NCI-H2081 (cell line): ENCODE data around the gene TPST1.
"Not testable (repeated sequence)": the region's sequence is repeated elsewhere in the genome, so short reads cannot be mapped to it uniquely, and the experiment has no call there.

Experiments used
- DNase-seq, 2 experiments: peaks; one replicate each; lab custom pipeline; 2025; lab: John Stamatoyannopoulos, UW

Gene TPST1

DNA sequence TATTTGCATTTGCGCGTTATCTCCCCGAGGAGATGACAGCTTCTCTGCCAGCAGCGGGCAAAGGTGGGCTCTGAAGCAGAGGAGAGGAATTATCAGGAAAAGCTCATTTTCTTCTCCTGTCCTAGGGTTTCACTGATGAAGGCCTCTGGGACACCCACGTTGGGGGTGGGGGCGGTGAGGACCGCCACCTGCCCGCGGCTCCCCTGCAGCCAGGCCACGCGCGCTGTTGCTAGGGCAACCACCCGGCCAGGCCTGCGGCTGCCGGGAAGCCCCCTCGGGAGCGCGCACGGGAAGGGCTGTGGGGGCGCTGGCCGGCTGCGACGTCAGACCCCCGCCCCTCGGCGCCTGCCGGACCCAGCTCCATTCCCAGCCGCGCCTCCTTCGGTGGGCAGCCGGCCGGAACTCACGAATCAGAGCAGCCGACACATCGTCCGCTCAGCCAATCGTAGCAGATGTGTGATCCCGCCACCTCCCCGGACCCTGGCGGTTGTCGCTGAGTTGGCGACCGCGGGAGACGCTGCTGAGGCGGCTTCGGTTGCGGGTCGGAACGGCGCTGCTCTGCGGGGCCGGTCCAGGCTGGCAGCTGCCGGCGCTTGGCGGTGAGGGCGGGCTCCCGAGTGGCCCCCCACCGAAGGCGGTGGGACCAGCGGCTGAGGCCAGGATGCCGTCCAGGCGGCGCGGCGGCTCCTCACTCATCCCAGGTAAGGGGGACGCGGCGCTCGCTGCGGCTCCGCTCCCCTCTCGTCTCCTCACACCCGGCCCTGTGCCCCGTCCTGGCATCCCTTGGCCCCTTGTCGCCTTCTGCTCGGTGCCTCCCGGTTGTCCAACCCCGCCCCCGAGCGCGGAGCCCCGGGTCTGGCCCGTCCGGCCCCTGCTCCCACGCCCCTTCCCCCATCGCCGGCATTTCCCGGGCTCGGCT lies at the start of gene TPST1:
TSS of gene TPST1 (plus strand) at position 513 of the 919 bp plus-strand sequence. CDS start 35,092 bp downstream, outside the sequence.
- peak; percentile 96 for DNase-seq

DNA sequence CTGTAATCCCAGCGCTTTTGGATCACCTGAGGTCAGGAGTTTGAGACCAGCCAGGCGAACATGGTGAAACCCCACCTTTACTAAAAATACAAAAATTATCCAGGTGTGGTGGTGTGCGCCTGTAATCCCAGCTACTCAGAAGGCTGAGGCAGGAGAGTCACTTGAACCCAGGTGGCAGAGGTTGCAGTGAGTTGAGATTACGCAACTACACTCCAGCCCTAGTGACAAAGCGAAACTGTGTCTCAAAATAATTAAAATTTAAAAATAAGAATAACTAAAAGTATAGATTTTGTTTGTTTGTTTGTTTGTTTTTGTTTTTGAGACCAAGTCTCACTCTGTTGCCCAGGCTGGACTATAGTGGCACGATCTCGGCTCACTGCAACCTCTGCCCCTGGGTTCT lies 49.1 kb upstream of the TPST1 start:
- DNase-seq = not testable (repeated sequence)

DNA sequence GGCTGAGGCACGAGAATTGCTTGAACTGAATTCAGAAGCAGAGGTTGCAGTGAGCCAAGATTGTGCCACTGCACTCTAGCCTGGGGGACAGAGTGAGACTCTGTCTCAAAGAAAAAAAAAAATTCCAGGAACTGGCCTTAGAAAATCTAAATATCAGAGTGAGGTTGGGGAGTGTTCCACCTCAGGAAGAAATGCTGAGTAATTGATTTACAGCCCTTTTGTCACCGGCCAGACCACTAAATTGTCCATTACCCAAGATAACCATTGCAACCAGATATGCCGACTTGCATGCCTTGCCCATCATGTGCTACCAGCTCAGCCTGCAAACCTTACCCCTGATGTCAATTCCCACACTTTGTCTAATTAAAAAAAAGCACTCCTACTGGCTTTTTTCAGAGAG lies 48.1 kb upstream of the TPST1 start:
- no peak for DNase-seq

GRCh38 chr7:66162622-66163021 lies 42.5 kb upstream of the TPST1 start:
- DNase-seq = no peak

DNA sequence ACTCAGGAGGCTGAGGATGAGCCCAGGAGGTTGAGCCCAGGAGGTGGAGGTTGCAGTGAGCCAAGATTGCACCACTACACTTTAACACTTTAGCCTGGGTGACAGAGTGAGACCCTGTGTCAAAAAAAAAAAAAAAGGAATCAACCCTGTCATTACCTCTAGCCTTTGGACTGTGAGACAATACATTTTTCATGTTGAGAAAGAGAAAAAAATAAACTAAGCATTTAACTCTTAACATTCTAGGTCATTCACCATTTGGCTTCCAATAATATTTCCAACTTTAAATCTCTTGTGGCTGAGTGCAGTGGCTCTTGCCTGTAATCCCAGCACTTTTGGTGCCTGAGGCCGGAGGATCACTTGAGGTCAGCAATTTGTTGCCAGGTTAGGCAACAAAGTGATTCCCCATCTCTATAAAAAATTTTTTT lies 41.9 kb upstream of the TPST1 start:
- no peak for DNase-seq

GRCh38 chr7:66164356-66164755 lies 40.8 kb upstream of the TPST1 start:
- DNase-seq = no peak

DNA sequence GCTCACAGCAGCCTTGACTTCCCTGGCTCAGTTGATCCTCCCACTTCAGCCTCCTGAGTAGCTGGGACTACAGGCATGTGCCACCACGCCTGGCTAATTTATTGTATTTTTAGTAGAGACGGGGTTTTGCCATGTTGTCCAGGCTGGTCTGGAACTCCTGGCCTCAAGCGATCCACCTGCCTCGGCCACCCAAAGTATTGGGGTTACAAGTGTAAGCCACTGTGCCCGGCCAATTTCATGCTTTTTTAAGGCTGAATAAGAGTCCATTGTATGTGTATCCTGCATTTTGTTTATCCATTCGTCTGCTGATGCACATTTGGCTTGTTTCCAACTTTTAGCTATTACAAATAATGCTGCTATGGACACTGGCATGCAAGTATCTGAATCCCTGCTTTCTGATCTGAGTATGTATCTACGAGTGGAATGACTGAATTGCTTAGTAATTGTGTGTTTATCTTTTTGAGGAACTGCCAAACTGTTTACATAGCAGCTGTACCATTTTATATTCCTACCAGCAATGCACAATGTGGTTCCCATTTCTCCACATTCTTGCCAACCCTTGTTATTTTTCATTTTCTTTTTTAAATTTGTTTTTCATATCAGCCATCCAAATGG lies 37.3 kb upstream of the TPST1 start:
- DNase-seq = peak; percentile 9 to 56

DNA sequence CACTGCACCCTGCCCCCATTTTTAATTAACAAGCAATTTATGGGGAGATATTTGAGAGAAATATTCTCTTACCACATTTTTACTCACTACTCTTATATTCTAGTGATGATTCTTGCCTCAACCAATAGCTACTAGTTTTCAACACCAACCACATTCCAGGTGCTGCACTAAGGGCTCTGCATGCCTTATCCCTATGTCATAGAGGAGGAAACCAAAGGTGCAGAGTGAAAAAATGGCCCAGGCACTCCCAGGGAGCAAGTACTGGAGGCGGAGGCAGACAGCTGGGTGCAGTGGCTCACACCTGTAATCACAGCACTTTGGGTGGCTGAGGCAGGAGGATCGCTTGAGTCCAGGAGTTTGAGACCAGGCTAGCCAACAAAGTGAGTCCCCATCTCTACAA lies 35.5 kb upstream of the TPST1 start:
- no peak for DNase-seq

GRCh38 chr7:66170309-66171231 lies 34.6 kb upstream of the TPST1 start:
- DNase-seq = no peak

DNA sequence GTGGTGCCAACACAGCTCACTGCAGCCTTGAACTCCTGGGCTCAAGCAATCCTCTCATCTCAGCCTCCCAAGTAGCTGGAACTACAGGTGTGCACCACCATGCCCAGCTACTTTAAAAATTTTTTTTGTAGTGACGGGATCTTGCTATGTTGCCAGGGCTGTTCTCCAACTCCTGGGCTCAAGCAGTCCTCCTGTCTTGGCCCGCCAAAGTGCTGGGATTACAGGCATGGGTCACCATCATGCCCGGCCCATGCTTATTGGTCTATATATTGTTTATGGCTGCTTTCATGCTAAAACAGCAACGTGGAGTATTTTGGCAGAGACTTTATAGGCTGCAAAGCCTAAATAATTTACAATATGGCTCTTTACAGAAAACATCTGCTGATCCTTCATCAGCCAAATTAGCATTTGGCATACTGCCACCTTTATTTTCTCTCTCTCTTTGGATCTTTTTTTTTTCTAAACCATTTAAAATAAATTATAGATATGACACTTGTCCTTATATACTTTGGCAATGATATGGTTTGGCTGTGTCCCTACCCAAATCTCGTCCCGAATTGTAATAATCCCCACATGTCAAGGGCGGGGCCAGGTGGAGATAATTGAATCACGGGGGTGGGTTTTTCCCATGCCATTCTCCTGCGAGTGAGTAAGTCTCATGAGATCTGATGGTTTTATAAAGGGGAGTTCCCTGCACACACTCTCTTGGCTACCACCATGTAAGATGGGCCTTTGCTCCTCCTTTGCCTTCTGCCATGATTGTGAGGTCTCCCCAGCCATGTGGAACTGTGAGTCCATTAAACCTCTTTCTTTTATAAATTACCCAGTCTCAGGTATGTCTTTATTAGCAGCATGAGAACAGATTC lies 32.4 kb upstream of the TPST1 start:
- not testable (repeated sequence) for DNase-seq

DNA sequence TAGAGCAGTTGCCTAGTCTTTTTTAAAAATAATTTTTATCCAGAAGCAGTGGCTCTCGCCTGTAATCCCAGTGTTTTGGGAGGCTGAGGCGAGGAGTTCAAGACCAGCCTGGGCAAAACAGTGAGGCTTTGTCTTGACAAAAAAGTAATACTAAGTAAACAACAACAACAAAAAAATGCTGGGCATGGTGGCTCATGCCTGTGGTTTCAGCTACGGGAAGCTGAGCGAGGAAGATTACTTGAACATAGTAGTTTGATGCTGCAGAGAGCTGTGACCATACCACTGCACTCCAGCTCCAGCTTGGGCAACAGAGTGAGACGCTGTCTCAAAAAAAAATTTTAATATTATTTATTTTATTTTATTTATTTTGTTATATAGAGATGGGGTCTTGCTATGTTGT lies 31.3 kb upstream of the TPST1 start:
- no peak for DNase-seq

GRCh38 chr7:66175006-66175405 lies 30.1 kb upstream of the TPST1 start:
- DNase-seq = not testable (repeated sequence)

- no peak for DNase-seq
Measured at GRCh38 chr7:66176914-66177313, 28.2 kb upstream of the TPST1 start.

- DNase-seq = no peak
Measured at GRCh38 chr7:66178258-66178657, 26.9 kb upstream of the TPST1 start.

GRCh38 chr7:66181329-66181728 lies 23.8 kb upstream of the TPST1 start:
- DNase-seq = no peak

DNA sequence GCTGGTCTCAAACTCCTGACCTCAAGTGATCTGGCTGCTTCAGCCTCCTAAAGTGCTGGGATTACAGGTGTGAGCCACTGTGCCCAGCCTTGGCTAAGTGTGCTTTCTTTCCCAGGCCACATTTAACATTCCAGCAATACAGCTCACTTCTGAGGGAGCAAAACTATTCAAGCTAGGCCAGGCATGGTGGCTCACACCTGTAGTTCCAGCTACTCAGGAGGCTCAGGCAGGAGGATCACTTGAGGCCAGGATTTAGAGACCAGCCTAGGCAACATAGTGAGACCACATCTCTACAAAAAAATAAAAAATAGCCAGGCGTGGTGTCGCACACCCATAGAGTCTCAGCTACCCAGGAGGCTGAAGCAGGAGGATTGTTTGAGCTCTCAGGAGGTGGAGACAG lies 23.3 kb upstream of the TPST1 start:
- no peak for DNase-seq

DNA sequence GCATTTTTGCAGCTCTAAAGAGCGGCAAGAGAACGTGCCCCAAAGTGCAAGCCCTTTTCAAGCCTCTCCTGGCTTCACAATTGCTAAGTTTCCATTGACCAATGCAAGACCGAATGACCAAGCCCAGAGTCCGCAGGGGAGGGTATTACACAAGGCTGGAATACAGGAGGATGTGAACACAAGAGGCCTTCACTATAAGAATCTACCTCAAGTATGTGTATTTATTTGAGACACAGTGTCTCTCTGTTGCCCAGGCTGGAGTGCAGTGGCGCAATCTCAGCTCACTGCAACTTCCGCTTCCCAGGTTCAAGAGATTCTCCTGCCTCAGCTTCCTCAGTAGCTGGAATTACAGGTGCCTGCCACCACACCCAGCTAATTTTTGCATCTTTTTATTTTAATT lies 22.2 kb upstream of the TPST1 start:
- no peak for DNase-seq

GRCh38 chr7:66183700-66184099 lies 21.4 kb upstream of the TPST1 start:
- no peak for DNase-seq

- no peak for DNase-seq
Measured at GRCh38 chr7:66185680-66186187, 19.4 kb upstream of the TPST1 start.

GRCh38 chr7:66186991-66187390 lies 18.1 kb upstream of the TPST1 start:
- DNase-seq = no peak

DNA sequence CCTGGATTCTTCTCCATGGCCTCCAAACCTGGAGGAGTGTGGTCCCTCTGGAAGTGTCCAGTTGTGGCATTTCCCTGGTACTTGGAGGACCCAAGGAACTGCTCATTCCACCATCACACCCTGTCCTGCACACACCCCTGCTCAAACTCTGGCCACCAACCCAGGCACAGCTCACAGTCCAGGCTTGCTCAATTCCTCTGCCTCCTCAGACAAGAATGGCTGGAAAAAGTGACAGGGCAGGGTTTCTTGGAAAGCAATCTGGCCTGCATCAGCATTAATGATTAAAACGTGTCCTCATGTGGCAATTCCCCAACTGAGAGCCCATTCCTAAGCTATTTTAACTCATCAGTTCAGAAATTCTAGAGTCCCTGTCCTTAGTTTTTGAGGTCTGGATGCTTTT lies 17.2 kb upstream of the TPST1 start:
- DNase-seq = no peak
